Adrenal gland (tissue), 5 donors: Measurements from ENCODE around the gene NPHS2.

ENCODE experiments used
- CTCF ChIP-seq, 6 experiments: fragments of 450-650 bp in 4 of 6; fragments of 200-600 bp in 2 of 6; sonication (generic) in 1 of 6; IDR thresholded peaks; 1 replicate in 5 of 6; 2 replicates in 1 of 6; pipeline versions ENCODE4 v1.5.1 to v1.8.0; 2016 to 2021; ENCODE audit warnings: antibody characterized with exemption in 6 of 6, mild to moderate bottlenecking in 2 of 6, moderate library complexity in 1 of 6
- POLR2A ChIP-seq, 2 donors: fragments of 450-650 bp; IDR thresholded peaks; one replicate each; pipeline ENCODE4 v1.6.1; 2017; ENCODE audit warnings: antibody characterized with exemption in 2 of 2, mild to moderate bottlenecking in 2 of 2, moderate library complexity in 1 of 2
- donor health status: DM: no; HTN: no; CAD: no.

GRCh38 chr1:179530352-179530751, 45.4 kb downstream of the NPHS2 start:
- TF ChIP-seq CTCF (IDR thresholded peaks at IDR 0.05) (no peak), POLR2A (IDR thresholded peaks at IDR 0.05) (no peak)
